Chondrocyte (in vitro differentiated cells): ENCODE measurements around the gene SLCO4A1. TPM values are rescaled to one million over a fixed set of nuclear protein-coding genes. Genes with fewer than 3 reads are reported as not detected.

Source experiments
- DNase-seq: peaks from one replicate; pipeline ENCODE4 v3.0.0; 2021; ENCODE audit warnings: mixed read lengths, low spot score
- H3K27ac Mint-ChIP-seq: one replicate; pipeline ENCODE4 v1.8.0; 2021; ENCODE audit warnings: mild to moderate bottlenecking, moderate library complexity, mixed read lengths; ENCODE audit not compliant: unreplicated experiment
- H3K27me3 Mint-ChIP-seq: 2 replicates; pipeline ENCODE4 v1.8.0; 2021; ENCODE audit warnings: low read depth, mixed read lengths
- H3K36me3 Mint-ChIP-seq: 2 replicates; pipeline ENCODE4 v1.8.0; 2021; ENCODE audit warnings: low read depth, mixed read lengths
- H3K4me1 Mint-ChIP-seq: 2 replicates; pipeline ENCODE4 v1.8.0; 2021; ENCODE audit warnings: low read depth, mild to moderate bottlenecking, mixed read lengths
- H3K4me3 Mint-ChIP-seq: one replicate; pipeline ENCODE4 v1.8.0; 2021; ENCODE audit warnings: mild to moderate bottlenecking, moderate library complexity, mixed read lengths; ENCODE audit not compliant: unreplicated experiment
- H3K9me3 Mint-ChIP-seq: 2 replicates; pipeline ENCODE4 v1.8.0; 2021; ENCODE audit warnings: low read depth, mixed read lengths
- CTCF ChIP-seq: fragments of 200-600 bp; sonication (generic); IDR thresholded peaks from 2 replicates; pipeline ENCODE4 v1.5.0; 2021; ENCODE audit warnings: antibody characterized with exemption, mild to moderate bottlenecking, moderate library complexity
- total RNA-seq: library from RNA; stranded (reverse); gene quantifications from 3 replicates; pipeline ENCODE4 v1.2.1, GENCODE V29; 2021

The SLCO4A1 gene
- total RNA-seq, 1 donor from 2014 or later, result not detected

- Mint-ChIP-seq H3K36me3 (no peaks in the 10 kb centered on the region), H3K9me3 (no peaks in the 10 kb centered on the region), H3K27me3 (peaks cover 29% of the 10 kb centered on the region), H3K4me3 (no peak overlapping the region), H3K27ac (no peak overlapping the region), H3K4me1 (peaks cover 10% of the 10 kb centered on the region)
- no peak for DNase-seq
- TF ChIP-seq CTCF, result no peak
Observed at GRCh38 chr20:62671765-62672164, 29.5 kb downstream of the SLCO4A1 start.

GRCh38 chr20:62674370-62674769 is 32.1 kb downstream of the SLCO4A1 start:
- Mint-ChIP-seq H3K36me3 (no peaks in the 10 kb centered on the region), H3K9me3 (no peaks in the 10 kb centered on the region), H3K4me1 (no peaks in the 10 kb centered on the region), H3K4me3 (no peak overlapping the region), H3K27ac (no peak overlapping the region), H3K27me3 (peaks cover 23% of the 10 kb centered on the region)
- DNase-seq, result no peak
- no peak for TF ChIP-seq CTCF

GRCh38 chr20:62675156-62675876 is 33.0 kb downstream of the SLCO4A1 start:
- Mint-ChIP-seq H3K9me3 (peaks cover 8% of the 10 kb centered on the region), H3K4me1 (no peaks in the 10 kb centered on the region), H3K27ac (no peak overlapping the region), H3K27me3 (peaks cover 25% of the 10 kb centered on the region), H3K4me3 (no peak overlapping the region), H3K36me3 (peaks cover 5% of the 10 kb centered on the region)
- TF ChIP-seq CTCF, result no peak
- DNase-seq, result no peak

- Mint-ChIP-seq H3K27ac (no peak overlapping the region), H3K4me3 (no peak overlapping the region)
Observed at GRCh38 chr20:62675877-62676260, 33.6 kb downstream of the SLCO4A1 start.

GRCh38 chr20:62676976-62677375 is 34.7 kb downstream of the SLCO4A1 start:
- H3K27ac Mint-ChIP-seq, result no peak overlapping the region
- no peak for TF ChIP-seq CTCF
- H3K9me3 Mint-ChIP-seq, result peaks cover 13% of the 10 kb centered on the region
- no peaks in the 10 kb centered on the region for H3K4me1 Mint-ChIP-seq
- H3K27me3 Mint-ChIP-seq, result peaks cover 34% of the 10 kb centered on the region
- DNase-seq, result no peak
- H3K4me3 Mint-ChIP-seq, result no peak overlapping the region
- H3K36me3 Mint-ChIP-seq, result peaks cover 10% of the 10 kb centered on the region

More at GRCh38 chr20:62675877-62676260, 33.6 kb downstream of the SLCO4A1 start:
- TF ChIP-seq CTCF, result no peak
- no peak for DNase-seq
- Mint-ChIP-seq H3K27me3 (peaks cover 29% of the 10 kb centered on the region), H3K4me1 (no peaks in the 10 kb centered on the region), H3K36me3 (peaks cover 8% of the 10 kb centered on the region), H3K9me3 (peaks cover 13% of the 10 kb centered on the region)
